Activated naive CD8-positive, alpha-beta T cell treated with anti-CD3 and anti-CD28 coated beads, Interleukin-2, amount 50 U/mL, for 16 hours (primary cell): Measurements from ENCODE around the gene CEP85.
"Not testable (repeated sequence)": the region's sequence is repeated elsewhere in the genome, so short reads cannot be mapped to it uniquely, and the experiment has no call there.

ENCODE experiments used
- DNase-seq: peaks from one replicate; pipeline ENCODE4 v3.0.0-alpha.2; 2020; ENCODE audit warnings: low read depth, low spot score

CEP85 gene

GRCh38 chr1:26307966-26308899 is 74.2 kb downstream of the CEP85 start:
- DNase-seq: not testable (repeated sequence)

GRCh38 chr1:26314501-26314900 is 80.5 kb downstream of the CEP85 start:
- no peak for DNase-seq

- no peak for DNase-seq
These were observed 82.2 kb downstream of the CEP85 start for GRCh38 chr1:26315874-26316850.

GRCh38 chr1:26317146-26317545 is 83.1 kb downstream of the CEP85 start:
- DNase-seq: no peak

- peak; percentile 60 for DNase-seq
These were observed 83.8 kb downstream of the CEP85 start, which contains the start of gene CD52 for GRCh38 chr1:26317612-26318337. CD52 (plus strand) TSS chr1:26317958; CDS start chr1:26318018, 60 bp downstream.

- no peak for DNase-seq
These were observed 84.5 kb downstream of the CEP85 start for GRCh38 chr1:26318338-26319064.

- DNase-seq: no peak
These were observed 86.9 kb downstream of the CEP85 start for GRCh38 chr1:26320896-26321295.

GRCh38 chr1:26321315-26322041 is 87.5 kb downstream of the CEP85 start:
- DNase-seq: peak; percentile 93

- DNase-seq: no peak
These were observed 88.0 kb downstream of the CEP85 start for GRCh38 chr1:26322042-26322331.

- no peak for DNase-seq
These were observed 89.4 kb downstream of the CEP85 start for GRCh38 chr1:26323382-26323781.

- no peak for DNase-seq
These were observed 90.5 kb downstream of the CEP85 start for GRCh38 chr1:26324550-26324949.

GRCh38 chr1:26327956-26328362 is 94.0 kb downstream of the CEP85 start:
- DNase-seq: no peak
